CD4-positive, alpha-beta T cell (primary cell): Measurements from ENCODE around the gene SOX5. TPM values are rescaled to one million over a fixed set of nuclear protein-coding genes. Genes with fewer than 3 reads are reported as not detected.

Source experiments
- ATAC-seq: fragments of 200-7000 bp; cut with Tn5 transposase; one replicate; pipeline ENCODE4 v1.10.0; 2022; ENCODE audit warnings: mild to moderate bottlenecking; ENCODE audit not compliant: poor library complexity
- CTCF ChIA-PET: fragments of 350-600 bp; sonication (Branson Sonifier 250); formaldehyde crosslinking; loops from one replicate; lab custom pipeline; 2021; ENCODE audit warnings: antibody characterized with exemption, inconsistent platforms; lab: Charles Lee
- POLR2A ChIA-PET: fragments of 350-600 bp; sonication (Branson Sonifier 250); formaldehyde crosslinking; loops from one replicate; lab custom pipeline; 2021; ENCODE audit warnings: antibody characterized with exemption, inconsistent platforms; lab: Charles Lee
- DNase-seq, 14 experiments: peaks; one replicate each; pipeline ENCODE4 v3.0.0-alpha.2; 2013 to 2020; ENCODE audit warnings: mixed read lengths in 2 of 14
- H3K27ac ChIP-seq, 2 donors: one replicate each; pipeline versions ENCODE4 v1.5.1 to v1.7.0; 2013; ENCODE audit warnings: low read length in 2 of 2, low read depth in 1 of 2, mild to moderate bottlenecking in 1 of 2
- H3K27me3 ChIP-seq, 2 experiments: 1 replicate in 1 of 2; 2 replicates in 1 of 2; pipeline versions ENCODE4 v1.6.1 to v1.7.0; 2013; ENCODE audit warnings: low read length in 2 of 2, control low read depth in 1 of 2, mild to moderate bottlenecking in 1 of 2, moderate library complexity in 1 of 2; ENCODE audit not compliant: insufficient read depth in 2 of 2, control insufficient read depth in 1 of 2
- H3K36me3 ChIP-seq: one replicate; pipeline ENCODE4 v1.6.1; 2013; ENCODE audit warnings: low read length, control low read depth; ENCODE audit not compliant: insufficient read depth
- H3K4me1 ChIP-seq: one replicate; pipeline ENCODE4 v1.6.1; 2013; ENCODE audit warnings: low read length, control low read depth; ENCODE audit not compliant: insufficient read depth
- H3K4me3 ChIP-seq: one replicate; pipeline ENCODE4 v1.5.1; 2013; ENCODE audit warnings: mild to moderate bottlenecking, low read length, moderate library complexity
- H3K9me3 ChIP-seq, 2 experiments: 1 replicate in 1 of 2; 2 replicates in 1 of 2; pipeline versions ENCODE4 v1.6.1 to v1.7.0; 2013; ENCODE audit warnings: low read length in 2 of 2, mild to moderate bottlenecking in 2 of 2, control low read depth in 1 of 2, moderate library complexity in 1 of 2; ENCODE audit not compliant: control insufficient read depth in 1 of 2, insufficient read depth in 1 of 2
- H3K27ac Mint-ChIP-seq: one replicate; pipeline ENCODE4 v1.8.0; 2020; ENCODE audit warnings: mixed read lengths
- H3K27me3 Mint-ChIP-seq: one replicate; pipeline ENCODE4 v1.8.0; 2021; ENCODE audit warnings: mixed read lengths
- H3K36me3 Mint-ChIP-seq: one replicate; pipeline ENCODE4 v1.8.0; 2021; ENCODE audit warnings: low read depth, mixed read lengths
- H3K4me1 Mint-ChIP-seq: one replicate; pipeline ENCODE4 v1.8.0; 2021; ENCODE audit warnings: low read depth, mixed read lengths
- H3K4me3 Mint-ChIP-seq: one replicate; pipeline ENCODE4 v1.8.0; 2020; ENCODE audit warnings: mild to moderate bottlenecking, mixed read lengths
- H3K9me3 Mint-ChIP-seq: one replicate; pipeline ENCODE4 v1.8.0; 2020; ENCODE audit warnings: mixed read lengths
- CTCF ChIP-seq: fragments of 200-600 bp; IDR thresholded peaks from one replicate; pipeline ENCODE4 v1.8.0; 2022; ENCODE audit warnings: antibody characterized with exemption, mild to moderate bottlenecking
- intact Hi-C, 2 experiments: fragments of 100-400 bp; cut with DNase I in 1 of 2; cut with micrococcal nuclease in 1 of 2; formaldehyde crosslinking; loops; one replicate each; pipeline versions ENCODE4 v1.15.1 to v1.9.0; 2023 to 2025; cut with DNase I, micrococcal nuclease
- total RNA-seq, 174 experiments: library from RNA in 2 of 174; stranded (reverse) in 2 of 174; gene quantifications; one replicate each; pipeline ENCODE4 v1.2.3 and lab custom pipeline; 2021 to 2026

SOX5 gene
- total RNA-seq, 2 experiments from 2014 or later = not detected

- DNase-seq (no peak), ATAC-seq (no peak)
- Mint-ChIP-seq H3K4me3 (no peak overlapping the region), H3K9me3 (peaks cover 3% of the 10 kb centered on the region), H3K4me1 (no peaks in the 10 kb centered on the region), H3K36me3 (no peaks in the 10 kb centered on the region), H3K27ac (no peak overlapping the region), H3K27me3 (no peaks in the 10 kb centered on the region)
- ChIA-PET POLR2A (no interaction called here), CTCF (no interaction called here)
- H3K9me3 ChIP-seq = no peaks in the 10 kb centered on the region
- H3K27ac ChIP-seq = no peak overlapping the region
- no peaks in the 10 kb centered on the region for H3K4me1 ChIP-seq
- no peaks in the 10 kb centered on the region for H3K36me3 ChIP-seq
- TF ChIP-seq CTCF = no peak
- H3K27me3 ChIP-seq = no peaks in the 10 kb centered on the region
- no peak overlapping the region for H3K4me3 ChIP-seq
- intact Hi-C loops = no loop called here
Measured at GRCh38 chr12:23899434-23899833, 50.0 kb downstream of the SOX5 start.

DNA sequence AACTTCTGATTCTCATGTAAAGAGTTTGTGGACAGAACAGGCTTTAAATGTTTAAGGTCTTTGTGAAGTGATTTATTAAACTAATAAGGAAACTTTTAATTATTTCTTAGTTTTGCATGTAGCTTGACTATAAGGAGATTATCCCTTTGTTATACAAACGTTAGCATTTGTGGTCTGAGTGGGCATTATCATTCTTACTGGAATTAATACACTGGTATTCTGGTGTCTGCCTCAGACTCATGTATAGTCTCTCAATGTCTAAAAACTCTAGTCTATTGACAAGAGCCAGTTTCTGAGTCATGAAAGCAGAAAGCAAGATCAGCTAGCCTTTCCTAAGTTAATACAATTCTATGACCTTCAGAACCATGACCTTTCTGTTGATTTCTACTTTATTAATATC is 51.3 kb downstream of the SOX5 start:
- no peaks in the 10 kb centered on the region for H3K27me3 ChIP-seq
- Mint-ChIP-seq H3K27ac (no peak overlapping the region), H3K27me3 (no peaks in the 10 kb centered on the region), H3K4me3 (no peak overlapping the region), H3K36me3 (no peaks in the 10 kb centered on the region), H3K9me3 (peaks cover 3% of the 10 kb centered on the region), H3K4me1 (no peaks in the 10 kb centered on the region)
- no peak for ATAC-seq
- no peak for DNase-seq
- no peak overlapping the region for H3K4me3 ChIP-seq
- no peaks in the 10 kb centered on the region for H3K4me1 ChIP-seq
- no peak overlapping the region for H3K27ac ChIP-seq
- ChIA-PET CTCF (no interaction called here), POLR2A (no interaction called here)
- H3K9me3 ChIP-seq = peaks cover 0 to 2% of the 10 kb centered on the region in 2 experiments
- H3K36me3 ChIP-seq = no peaks in the 10 kb centered on the region
- intact Hi-C loops = no loop called here
- TF ChIP-seq CTCF = no peak

GRCh38 chr12:23895792-23896218 is 53.7 kb downstream of the SOX5 start:
- ChIA-PET POLR2A (no interaction called here), CTCF (no interaction called here)
- H3K36me3 Mint-ChIP-seq = no peaks in the 10 kb centered on the region

More at GRCh38 chr12:23895792-23896218, 53.7 kb downstream of the SOX5 start:
- Mint-ChIP-seq H3K27me3 (no peaks in the 10 kb centered on the region), H3K9me3 (peaks cover 3% of the 10 kb centered on the region), H3K4me3 (no peak overlapping the region), H3K27ac (no peak overlapping the region), H3K4me1 (no peaks in the 10 kb centered on the region)
- H3K27me3 ChIP-seq = no peaks in the 10 kb centered on the region
- no peaks in the 10 kb centered on the region for H3K4me1 ChIP-seq
- no peak overlapping the region for H3K27ac ChIP-seq
- H3K36me3 ChIP-seq = no peaks in the 10 kb centered on the region
- intact Hi-C loops = no loop called here
- no peak for ATAC-seq
- peaks cover 0 to 4% of the 10 kb centered on the region in 2 experiments for H3K9me3 ChIP-seq
- no peak for TF ChIP-seq CTCF
- no peak overlapping the region for H3K4me3 ChIP-seq
- DNase-seq = no peak
